ENCODE results near the gene SPPL3. TPM values are rescaled to one million over a fixed set of nuclear protein-coding genes. Genes with fewer than 3 reads are reported as not detected.

SPPL3 gene
- total and polyA plus RNA-seq, 8 donors: 5.0 to 63.4 (median 18.0) TPM

DNA sequence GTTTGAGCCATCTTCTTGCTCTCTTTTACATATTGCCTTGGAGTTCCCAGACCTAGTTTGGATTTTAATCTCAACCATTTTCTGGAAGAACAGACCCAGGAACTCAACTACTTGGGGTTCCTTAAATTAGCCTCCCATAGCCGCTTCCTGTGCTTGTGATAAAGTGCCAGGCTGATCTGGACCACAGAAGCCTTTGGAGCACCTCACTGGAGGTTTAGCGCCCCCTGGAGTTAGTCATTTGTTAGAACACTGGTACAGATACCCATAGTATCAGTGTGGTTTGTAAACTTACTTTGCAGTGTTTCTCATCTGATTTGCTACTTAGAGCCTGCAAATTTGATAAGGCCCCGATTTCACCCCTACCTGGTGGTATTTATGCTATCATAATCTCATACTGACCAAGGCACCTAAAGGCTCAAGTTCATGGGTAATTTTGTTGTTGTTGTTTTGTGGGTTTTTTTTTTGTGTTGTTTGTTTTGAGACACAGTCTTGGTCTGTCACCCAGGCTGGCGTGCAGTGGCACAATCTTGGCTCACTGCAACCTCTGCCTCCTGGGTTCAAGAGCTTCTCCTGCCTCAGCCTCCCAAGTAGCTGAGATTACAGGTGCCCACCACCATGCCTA is 190.2 kb downstream of the SPPL3 start:
- H3K4me1 ChIP-seq: peaks cover 21 to 52% (median 32%) of the 10 kb centered on the region in 4 donors
- H3K36me3 ChIP-seq: peaks cover 43 to 58% (median 55%) of the 10 kb centered on the region in 4 donors
- intact Hi-C loops (cut with DNase I; ENCODE audit: low total_unique reads): loop anchor here (5.0 to 10.0 kb wide), 2 partner anchors 67 to 129 kb away; partner anchors contain the start of gene POP5
- 15 to 23% (median 17%) methylated on average over 4 of the region's 4 CpGs for WGBS, 5 donors
- TF ChIP-seq POLR2AphosphoS5 (IDR thresholded peaks at IDR 0.05): peak in 1 of 3 donors; percentile 53
- TF ChIP-seq, protein P1, sequence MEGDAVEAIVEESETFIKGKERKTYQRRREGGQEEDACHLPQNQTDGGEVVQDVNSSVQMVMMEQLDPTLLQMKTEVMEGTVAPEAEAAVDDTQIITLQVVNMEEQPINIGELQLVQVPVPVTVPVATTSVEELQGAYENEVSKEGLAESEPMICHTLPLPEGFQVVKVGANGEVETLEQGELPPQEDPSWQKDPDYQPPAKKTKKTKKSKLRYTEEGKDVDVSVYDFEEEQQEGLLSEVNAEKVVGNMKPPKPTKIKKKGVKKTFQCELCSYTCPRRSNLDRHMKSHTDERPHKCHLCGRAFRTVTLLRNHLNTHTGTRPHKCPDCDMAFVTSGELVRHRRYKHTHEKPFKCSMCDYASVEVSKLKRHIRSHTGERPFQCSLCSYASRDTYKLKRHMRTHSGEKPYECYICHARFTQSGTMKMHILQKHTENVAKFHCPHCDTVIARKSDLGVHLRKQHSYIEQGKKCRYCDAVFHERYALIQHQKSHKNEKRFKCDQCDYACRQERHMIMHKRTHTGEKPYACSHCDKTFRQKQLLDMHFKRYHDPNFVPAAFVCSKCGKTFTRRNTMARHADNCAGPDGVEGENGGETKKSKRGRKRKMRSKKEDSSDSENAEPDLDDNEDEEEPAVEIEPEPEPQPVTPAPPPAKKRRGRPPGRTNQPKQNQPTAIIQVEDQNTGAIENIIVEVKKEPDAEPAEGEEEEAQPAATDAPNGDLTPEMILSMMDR (IDR thresholded peaks at IDR 0.05): peak in 5 of 7 experiments; percentile 62 to 88 (median 75)
- TF ChIP-seq POLR2A (IDR thresholded peaks at IDR 0.05): no peak
- TF ChIP-seq EP300 (IDR thresholded peaks at IDR 0.05): no peak
- H3K9me3 ChIP-seq: no peaks in the 10 kb centered on the region
- no peaks in the 10 kb centered on the region for H3K27me3 ChIP-seq
- H3K4me3 ChIP-seq: no peak overlapping the region
- H3K27ac ChIP-seq: peak overlapping the region in 1 of 5 donors; percentile 27
- DNase-seq: peak; percentile 73 to 93

DNA sequence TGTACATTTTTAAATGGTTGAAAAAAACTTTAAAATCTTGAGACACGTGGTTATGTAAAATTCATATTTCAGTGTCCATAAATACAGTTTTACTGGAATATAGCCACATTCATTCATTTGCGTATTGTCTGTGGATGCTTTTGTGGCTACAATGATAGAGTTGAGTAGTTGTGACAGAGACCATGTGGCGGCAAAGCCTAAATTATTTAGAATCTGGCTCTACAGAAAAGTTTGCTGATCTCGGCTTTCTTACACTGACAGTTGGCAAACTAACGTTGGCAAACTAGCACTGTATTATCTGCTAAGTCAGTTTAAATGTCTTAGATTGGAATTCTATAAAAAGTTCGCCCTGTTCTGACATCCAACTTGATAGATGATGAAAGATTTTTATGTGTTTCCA is 191.5 kb downstream of the SPPL3 start:
- no peak overlapping the region for H3K4me3 ChIP-seq
- no peaks in the 10 kb centered on the region for H3K9me3 ChIP-seq
- H3K27ac ChIP-seq: no peak overlapping the region
- TF ChIP-seq POLR2A (IDR thresholded peaks at IDR 0.05): no peak
- TF ChIP-seq, protein P1 (IDR thresholded peaks at IDR 0.05): no peak
- no peak for TF ChIP-seq EP300 (IDR thresholded peaks at IDR 0.05)
- TF ChIP-seq POLR2AphosphoS5 (IDR thresholded peaks at IDR 0.05): no peak
- H3K27me3 ChIP-seq: no peaks in the 10 kb centered on the region
- no peak for DNase-seq
- 59 to 72% (median 65%) methylated on average over 6 of the region's 6 CpGs for WGBS, 5 donors
- intact Hi-C loops (cut with DNase I; ENCODE audit: low total_unique reads): loop anchor here (5.0 to 10.0 kb wide), 2 partner anchors 65 to 128 kb away; partner anchors contain the start of gene POP5
- H3K4me1 ChIP-seq: peaks cover 21 to 44% (median 29%) of the 10 kb centered on the region in 4 donors
- peaks cover 31 to 45% (median 41%) of the 10 kb centered on the region in 4 donors for H3K36me3 ChIP-seq

Other genes starting within 250 kb of the SPPL3 start
- 1,000 to 10,000 TPM in 1 of 5 donors, 10 to 100 TPM in 4; 22.2 to 1,695 (median 86.6) TPM for gene MLEC, start 217.2 kb downstream of the SPPL3 start, total RNA-seq
- gene MLEC, start 217.2 kb downstream of the SPPL3 start, polyA plus RNA-seq: 10 to 100 TPM; 15.1 to 28.4 (median 17.1) TPM
- gene UNC119B, start 193.9 kb downstream of the SPPL3 start, total RNA-seq: 10 to 100 TPM in 4 of 5 donors, 1 to 10 TPM in 1; 8.2 to 26.8 (median 19.7) TPM
- 10 to 100 TPM in 2 of 3 donors, 1 to 10 TPM in 1; 9.6 to 14.6 (median 12.5) TPM for gene UNC119B, start 193.9 kb downstream of the SPPL3 start, polyA plus RNA-seq
- 100 to 1,000 TPM in 2 of 5 donors, 10 to 100 TPM in 3; 16.5 to 313 (median 28.5) TPM for gene ACADS, start 178.5 kb downstream of the SPPL3 start, total RNA-seq
- 10 to 100 TPM; 31.1 to 60.6 (median 46.3) TPM for gene ACADS, start 178.5 kb downstream of the SPPL3 start, polyA plus RNA-seq
- 10 to 100 TPM in 2 of 5 donors, 1 to 10 TPM in 2, under 1 TPM in 1; 0.89 to 14.5 (median 7.0) TPM for gene HNF1A, start 74.2 kb upstream of the SPPL3 start, total RNA-seq
- gene HNF1A, start 74.2 kb upstream of the SPPL3 start, polyA plus RNA-seq: 1 to 10 TPM; 4.4 to 8.2 (median 4.8) TPM
- gene C12orf43, start 112.1 kb upstream of the SPPL3 start, total RNA-seq: 10 to 100 TPM in 3 of 5 donors, 1 to 10 TPM in 2; 5.5 to 42.4 (median 17.4) TPM
- 10 to 100 TPM in 1 of 3 donors, 1 to 10 TPM in 2; 8.1 to 18.3 (median 8.5) TPM for gene C12orf43, start 112.1 kb upstream of the SPPL3 start, polyA plus RNA-seq
- gene OASL, start 134.9 kb upstream of the SPPL3 start, total RNA-seq: 10 to 100 TPM in 3 of 5 donors, not detected in 2; 19.3 to 35.0 (median 24.8) TPM
- 10 to 100 TPM in 1 of 3 donors, 1 to 10 TPM in 2; 2.1 to 54.7 (median 4.5) TPM for gene OASL, start 134.9 kb upstream of the SPPL3 start, polyA plus RNA-seq
- gene P2RX7, start 228.5 kb upstream of the SPPL3 start, total RNA-seq: 1 to 10 TPM in 3 of 5 donors, not detected in 2; 1.3 to 2.2 (median 1.8) TPM
- under 1 TPM; 0.31 to 0.60 (median 0.46) TPM for gene P2RX7, start 228.5 kb upstream of the SPPL3 start, polyA plus RNA-seq

Measured in stomach (tissue), 9 donors.